Endothelial cell of umbilical vein (primary cell): Measurements from ENCODE around the gene RPS27L. TPM values are rescaled to one million over a fixed set of nuclear protein-coding genes. Genes with fewer than 3 reads are reported as not detected.
A peak's percentile ranks its signal among the peaks of the same experiment; 100 is the strongest.

ENCODE experiments used
- BruUV-seq: library from RNA; stranded (reverse); fragments of 400-500 nt; replicated peaks from 2 replicates; lab custom pipeline; 2021; lab: Mats Ljungman, UMichigan
- CTCF ChIA-PET: fragments of 300-600, 350-600 bp; sonication (Branson Sonifier 250); formaldehyde crosslinking; loops from one replicate; lab custom pipeline; 2021; ENCODE audit warnings: antibody characterized with exemption, inconsistent platforms; lab: Charles Lee
- POLR2A ChIA-PET: fragments of 300-600, 350-600 bp; sonication (Branson Sonifier 250); formaldehyde crosslinking; loops from one replicate; lab custom pipeline; 2021; ENCODE audit warnings: antibody characterized with exemption, inconsistent platforms; lab: Charles Lee
- DNase-seq: peaks from one replicate; pipeline ENCODE4 v3.0.0-alpha.2; 2011; ENCODE audit warnings: low read depth, low spot score
- FAIRE-seq: peaks from 2 replicates; lab custom pipeline; 2011; peaks lifted over from hg19 to GRCh38; lab: Jason Lieb, UNC
- H2AFZ ChIP-seq: 2 replicates; pipeline ENCODE4 v1.6.0; 2012; ENCODE audit warnings: low read depth, low read length, control low read depth, inconsistent platforms
- H3K27ac ChIP-seq: 2 replicates; pipeline ENCODE4 v1.5.1; 2011; ENCODE audit warnings: low read depth, mild to moderate bottlenecking, control low read depth, low read length, moderate library complexity; ENCODE audit not compliant: insufficient read depth
- H3K27me3 ChIP-seq, 2 experiments: 2 replicates each; pipeline versions ENCODE4 v1.6.0 to v1.6.1; 2011; ENCODE audit warnings: low read length in 2 of 2, mixed read lengths in 1 of 2; ENCODE audit not compliant: control insufficient read depth in 2 of 2, insufficient read depth in 2 of 2
- H3K36me3 ChIP-seq, 2 experiments: 2 replicates in 1 of 2; 3 replicates in 1 of 2; pipeline ENCODE4 v1.5.1; 2011; ENCODE audit warnings: low read length in 2 of 2, mild to moderate bottlenecking in 1 of 2, moderate library complexity in 1 of 2; ENCODE audit not compliant: control insufficient read depth in 2 of 2, insufficient read depth in 2 of 2; ENCODE audit errors: extremely low read depth in 1 of 2
- H3K4me1 ChIP-seq: 3 replicates; pipeline ENCODE4 v1.5.1; 2011; ENCODE audit warnings: mild to moderate bottlenecking, low read length; ENCODE audit not compliant: control insufficient read depth, insufficient read depth; ENCODE audit errors: extremely low read depth
- H3K4me2 ChIP-seq: 2 replicates; pipeline ENCODE4 v1.6.1; 2011; ENCODE audit warnings: low read length, control low read depth, mixed read lengths; ENCODE audit not compliant: insufficient read depth
- H3K4me3 ChIP-seq, 3 experiments: fragments of 200-600 bp in 1 of 3; sonication (generic), shearing (Covaris generic) in 1 of 3; replicated peaks in 1 of 3; 2 replicates each; pipeline ENCODE4 v1.5.1; 2011 to 2016; ENCODE audit warnings: control low read depth in 3 of 3, low read length in 3 of 3, mild to moderate bottlenecking in 2 of 3, inconsistent platforms in 1 of 3, low read depth in 1 of 3, moderate library complexity in 1 of 3; ENCODE audit not compliant: insufficient read depth in 1 of 3
- H3K79me2 ChIP-seq: 2 replicates; pipeline ENCODE4 v1.6.0; 2012; ENCODE audit warnings: low read length, inconsistent platforms; ENCODE audit not compliant: control insufficient read depth, insufficient read depth
- H3K9ac ChIP-seq: replicated peaks from 2 replicates; pipeline ENCODE3; 2011; ENCODE audit warnings: low read length, control low read depth; ENCODE audit not compliant: insufficient read depth; ENCODE audit errors: extremely low read depth
- H3K9me1 ChIP-seq: replicated peaks from 3 replicates; pipeline ENCODE4 v1.6.0; 2011; ENCODE audit warnings: mild to moderate bottlenecking, low read length; ENCODE audit not compliant: control insufficient read depth, insufficient read depth; ENCODE audit errors: extremely low read depth
- H3K9me3 ChIP-seq: replicated peaks from 2 replicates; pipeline ENCODE4 v1.5.1; 2012; ENCODE audit warnings: low read length, inconsistent platforms; ENCODE audit not compliant: control insufficient read depth, insufficient read depth
- H4K20me1 ChIP-seq: replicated peaks from 2 replicates; pipeline ENCODE3; 2011; ENCODE audit warnings: mild to moderate bottlenecking, low read length; ENCODE audit not compliant: control insufficient read depth, insufficient read depth; ENCODE audit errors: extremely low read depth
- EZH2 ChIP-seq: IDR thresholded peaks from 2 replicates; pipeline ENCODE4 v1.6.1; 2012; ENCODE audit warnings: borderline replicate concordance, low read depth, mild to moderate bottlenecking, moderate library complexity, low read length, inconsistent platforms; ENCODE audit not compliant: severe bottlenecking
- FOS ChIP-seq: IDR thresholded peaks from 2 replicates; pipeline ENCODE4 v1.6.1; 2011; ENCODE audit warnings: mild to moderate bottlenecking, low read length, moderate library complexity, borderline replicate concordance; ENCODE audit not compliant: insufficient read depth
- GATA2 ChIP-seq: IDR thresholded peaks from 2 replicates; pipeline ENCODE4 v1.7.0; 2011; ENCODE audit warnings: low read depth, mild to moderate bottlenecking, moderate library complexity, mixed read lengths, low read length; ENCODE audit not compliant: insufficient read length, insufficient read depth
- JUN ChIP-seq: IDR thresholded peaks from 2 replicates; pipeline ENCODE4 v1.6.1; 2011; ENCODE audit warnings: borderline replicate concordance, low read depth; ENCODE audit not compliant: insufficient read length, insufficient read depth
- MYC ChIP-seq: IDR thresholded peaks from one replicate; pipeline ENCODE4 v1.6.1; 2011; ENCODE audit warnings: mild to moderate bottlenecking, low read depth, low read length
- POLR2A ChIP-seq: IDR thresholded peaks from 2 replicates; pipeline ENCODE4 v1.6.1; 2012; ENCODE audit warnings: low read depth, mild to moderate bottlenecking, control low read depth, low read length
- POLR2AphosphoS5 ChIP-seq: IDR thresholded peaks from 2 replicates; pipeline ENCODE4 v1.6.1; 2012; ENCODE audit warnings: low read depth, mild to moderate bottlenecking, control low read depth, low read length, moderate library complexity; ENCODE audit not compliant: insufficient read depth
- dilution Hi-C: fragments of 300-500 bp; cut with MboI; formaldehyde crosslinking; loops from one replicate; pipeline ENCODE4 v1.15.0; 2019; ENCODE audit warnings: low sequenced_read_pairs; ENCODE audit not compliant: extremely low pct_ligation_motif_present
- intact Hi-C: fragments of 100-400 bp; cut with micrococcal nuclease; formaldehyde crosslinking; loops from one replicate; pipeline ENCODE4 v1.10.0; 2022
- polyA plus RNA-seq, 4 experiments: library from polyadenylated mRNA; depleted of rRNA in 3 of 4; stranded (reverse) in 3 of 4; unstranded in 1 of 4; fragments of >200 nt; gene quantifications; 2 replicates each; pipeline versions ENCODE4 v1.2.1 to v1.2.3, GENCODE V29; 2011 to 2012; ENCODE audit warnings: missing spikeins in 1 of 4
- total RNA-seq: library from RNA; stranded (reverse); gene quantifications from 2 replicates; pipeline ENCODE4 v1.2.3, GENCODE V29; 2021
- TF ChIP-seq, protein P1 (sequence below), 2 donors: IDR thresholded peaks; 1 replicate in 1 of 2; 2 replicates in 1 of 2; pipeline ENCODE4 v1.5.1; 2011; ENCODE audit warnings: low read length in 2 of 2, mild to moderate bottlenecking in 2 of 2, moderate library complexity in 2 of 2, control low read depth in 1 of 2, inconsistent platforms in 1 of 2, low read depth in 1 of 2; ENCODE audit not compliant: insufficient read depth in 1 of 2; ENCODE audit errors: extremely low read depth in 1 of 2
- TF ChIP-seq, protein P2 (sequence below): IDR thresholded peaks from 2 replicates; pipeline ENCODE4 v1.6.1; 2011; ENCODE audit not compliant: insufficient read depth, insufficient read length

RPS27L gene
- total and polyA plus RNA-seq, 2 donors (not counting 3 experiments of a cell fraction or from before 2014, with no cell fraction given): 163 to 345 TPM

DNA sequence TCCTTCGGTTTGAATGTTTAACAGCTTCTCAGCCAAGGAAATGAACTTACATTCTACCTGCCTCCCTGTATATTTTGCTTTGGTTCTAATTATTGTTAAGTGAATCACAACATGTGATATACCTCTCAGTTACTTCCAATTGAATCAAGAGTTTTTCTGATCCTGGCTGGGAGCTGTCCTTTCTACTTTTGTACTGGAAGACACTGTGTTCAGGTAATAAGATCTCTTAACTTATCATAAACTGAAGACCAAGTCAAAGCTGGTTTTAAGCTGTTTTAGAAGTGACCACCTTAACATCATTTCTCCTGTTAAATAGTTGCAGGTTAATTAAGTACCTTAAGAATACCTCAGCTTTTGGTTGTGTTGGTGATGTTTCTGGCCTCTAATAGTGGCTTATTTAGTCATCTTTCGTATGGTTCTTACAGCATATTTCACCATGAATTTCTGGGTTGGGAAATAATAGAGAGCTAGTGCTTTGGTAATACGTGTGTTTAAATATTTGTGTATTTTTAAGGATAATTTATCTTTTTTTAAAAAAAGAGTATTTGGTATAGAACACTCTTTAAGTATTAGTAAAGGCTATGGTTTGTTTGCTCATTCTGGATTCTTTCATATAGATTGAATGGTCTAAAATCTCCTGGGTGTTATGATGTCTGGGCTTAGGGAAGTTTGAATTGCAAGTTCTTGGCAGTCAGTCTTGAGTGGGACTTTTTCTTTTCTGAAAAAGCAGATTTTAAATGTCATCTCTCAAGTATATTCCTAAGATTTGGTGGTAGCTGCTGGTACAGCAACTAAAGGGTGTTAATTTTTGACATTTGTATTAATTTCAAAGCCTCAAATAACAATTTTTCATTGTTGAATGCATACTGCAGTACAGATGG, 33.7 kb upstream of the RPS27L start:
- FAIRE-seq (peak; percentile 63), DNase-seq (peak; percentile 51)
- CTCF ChIA-PET: interaction anchor here (0.9 to 2.3 kb wide), 7 partner anchors 12 to 212 kb away, joined by 3 to 13 read pairs (median 4); no protein-coding TSS in a partner anchor
- Histone ChIP-seq H3K27me3 (no peaks in the 10 kb centered on the region), H3K36me3 (no peaks in the 10 kb centered on the region), H3K79me2 (peaks cover 65% of the 10 kb centered on the region), H3K9ac (no peak overlapping the region), H3K4me2 (peak overlapping the region; percentile 94), H3K9me1 (no peaks in the 10 kb centered on the region), H3K4me3 (peak overlapping the region in 2 of 3 experiments; percentile 74 to 88), H3K4me1 (peaks cover 34% of the 10 kb centered on the region), H3K27ac (peak overlapping the region; percentile 6), H4K20me1 (peaks cover 2% of the 10 kb centered on the region), H3K9me3 (no peaks in the 10 kb centered on the region), H2AFZ (no peak overlapping the region)
- intact Hi-C loops: loop anchor here (1.0 to 2.0 kb wide), 2 partner anchors 22 to 42 kb away; no protein-coding TSS in a partner anchor
- TF ChIP-seq, protein P1, sequence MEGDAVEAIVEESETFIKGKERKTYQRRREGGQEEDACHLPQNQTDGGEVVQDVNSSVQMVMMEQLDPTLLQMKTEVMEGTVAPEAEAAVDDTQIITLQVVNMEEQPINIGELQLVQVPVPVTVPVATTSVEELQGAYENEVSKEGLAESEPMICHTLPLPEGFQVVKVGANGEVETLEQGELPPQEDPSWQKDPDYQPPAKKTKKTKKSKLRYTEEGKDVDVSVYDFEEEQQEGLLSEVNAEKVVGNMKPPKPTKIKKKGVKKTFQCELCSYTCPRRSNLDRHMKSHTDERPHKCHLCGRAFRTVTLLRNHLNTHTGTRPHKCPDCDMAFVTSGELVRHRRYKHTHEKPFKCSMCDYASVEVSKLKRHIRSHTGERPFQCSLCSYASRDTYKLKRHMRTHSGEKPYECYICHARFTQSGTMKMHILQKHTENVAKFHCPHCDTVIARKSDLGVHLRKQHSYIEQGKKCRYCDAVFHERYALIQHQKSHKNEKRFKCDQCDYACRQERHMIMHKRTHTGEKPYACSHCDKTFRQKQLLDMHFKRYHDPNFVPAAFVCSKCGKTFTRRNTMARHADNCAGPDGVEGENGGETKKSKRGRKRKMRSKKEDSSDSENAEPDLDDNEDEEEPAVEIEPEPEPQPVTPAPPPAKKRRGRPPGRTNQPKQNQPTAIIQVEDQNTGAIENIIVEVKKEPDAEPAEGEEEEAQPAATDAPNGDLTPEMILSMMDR (IDR thresholded peaks at IDR 0.05; ENCODE audit: extremely low read depth in 1 of 2, insufficient read depth in 1 of 2, low read depth in 1 of 2, low read length in 2 of 2): no peak
- TF ChIP-seq JUN: no peak
- no peak for TF ChIP-seq POLR2AphosphoS5
- no peak for TF ChIP-seq FOS
- TF ChIP-seq, protein P2, sequence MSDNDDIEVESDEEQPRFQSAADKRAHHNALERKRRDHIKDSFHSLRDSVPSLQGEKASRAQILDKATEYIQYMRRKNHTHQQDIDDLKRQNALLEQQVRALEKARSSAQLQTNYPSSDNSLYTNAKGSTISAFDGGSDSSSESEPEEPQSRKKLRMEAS: no peak
- no peak for TF ChIP-seq EZH2
- TF ChIP-seq MYC: no peak
- no peak for TF ChIP-seq POLR2A
- TF ChIP-seq GATA2: no peak
- POLR2A ChIA-PET: no interaction called here
- TSS peak; percentile 28 for BruUV-seq
- dilution Hi-C loops: no loop called here
